Right renal cortex interstitium (tissue), 3 donors: ENCODE measurements around the gene TICAM1. TPM values are rescaled to one million over a fixed set of nuclear protein-coding genes. Genes with fewer than 3 reads are reported as not detected.
A peak's percentile ranks its signal among the peaks of the same experiment; 100 is the strongest.

ENCODE experiments used
- DNase-seq, 3 donors: peaks; one replicate each; pipeline ENCODE4 v3.0.0-alpha.2; 2013; ENCODE audit warnings: low read depth in 3 of 3, low spot score in 2 of 3
- polyA plus RNA-seq, 3 donors: library from polyadenylated mRNA; unstranded; fragments of 120-200 nt; gene quantifications; one replicate each; pipeline ENCODE4 v1.2.1, GENCODE V29; 2013; ENCODE audit not compliant: insufficient read length in 3 of 3

TICAM1 gene
- polyA plus RNA-seq, 3 donors, result 4.3 to 5.4 (median 4.6) TPM

GRCh38 chr19:4774136-4774535 lies 57.4 kb downstream of the TICAM1 start:
- DNase-seq, result no peak

GRCh38 chr19:4773047-4773640 lies 58.4 kb downstream of the TICAM1 start:
- DNase-seq, result no peak

GRCh38 chr19:4772566-4772965 lies 58.9 kb downstream of the TICAM1 start:
- no peak for DNase-seq

- DNase-seq, result peak; percentile 89 to 95 (median 92)
These were observed 62.4 kb downstream of the TICAM1 start for GRCh38 chr19:4768934-4769777.

Other genes starting within 250 kb of the TICAM1 start
- 10 to 100 TPM; 11.4 to 15.2 (median 12.5) TPM for gene TNFAIP8L1, start 192.2 kb downstream of the TICAM1 start, polyA plus RNA-seq
- 10 to 100 TPM; 64.0 to 72.1 (median 71.4) TPM for gene MYDGF, start 161.4 kb downstream of the TICAM1 start, polyA plus RNA-seq
- gene DPP9, start 107.9 kb downstream of the TICAM1 start, polyA plus RNA-seq, result 10 to 100 TPM; 17.4 to 20.4 (median 18.7) TPM
- gene FEM1A, start 40.0 kb downstream of the TICAM1 start, polyA plus RNA-seq, result 1 to 10 TPM; 1.4 to 1.8 (median 1.6) TPM
- gene PLIN3, start 36.0 kb upstream of the TICAM1 start, polyA plus RNA-seq, result 10 to 100 TPM; 35.4 to 43.7 (median 38.4) TPM
- gene ARRDC5, start 71.2 kb upstream of the TICAM1 start, polyA plus RNA-seq, result not detected
- gene UHRF1, start 77.8 kb upstream of the TICAM1 start, polyA plus RNA-seq, result 10 to 100 TPM; 29.4 to 30.6 (median 29.9) TPM
- 10 to 100 TPM; 17.9 to 18.3 (median 18.2) TPM for gene KDM4B, start 137.4 kb upstream of the TICAM1 start, polyA plus RNA-seq